Panc1 (cell line): ENCODE measurements around the gene THG1L. TPM values are rescaled to one million over a fixed set of nuclear protein-coding genes. Genes with fewer than 3 reads are reported as not detected.

ENCODE experiments used
- ATAC-seq: fragments of 200-7000 bp; cut with Tn5 transposase; 2 replicates; pipeline ENCODE4 v1.9.1; 2020; ENCODE audit warnings: mild to moderate bottlenecking, moderate library complexity
- BruUV-seq: library from RNA; stranded (reverse); fragments of 400-500 nt; replicated peaks from 2 replicates; lab custom pipeline; 2021; lab: Mats Ljungman, UMichigan
- CTCF ChIA-PET: fragments of 300-600 bp; sonication (Branson Sonifier 250); formaldehyde crosslinking; loops from one replicate; lab custom pipeline; 2022; ENCODE audit warnings: antibody characterized with exemption; lab: Charles Lee
- POLR2A ChIA-PET: fragments of 300-600 bp; sonication (Branson Sonifier 250); formaldehyde crosslinking; loops from one replicate; lab custom pipeline; 2022; ENCODE audit warnings: antibody characterized with exemption; lab: Charles Lee
- DNase-seq: peaks from one replicate; pipeline ENCODE4 v3.0.0-alpha.2; 2010; ENCODE audit warnings: low read depth, low spot score
- H3K27ac ChIP-seq: 2 replicates; pipeline ENCODE4 v1.5.1; 2011; ENCODE audit warnings: mild to moderate bottlenecking, low read length, inconsistent platforms
- H3K27me3 ChIP-seq: fragments of 200-500 bp; sonication (Bioruptor generic); 2 replicates; pipeline ENCODE4 v1.6.0; 2014; ENCODE audit warnings: low read length, inconsistent platforms; ENCODE audit not compliant: control insufficient read depth, insufficient read depth
- H3K36me3 ChIP-seq: fragments of 200-500 bp; sonication (Bioruptor generic); 2 replicates; pipeline ENCODE4 v1.5.1; 2014; ENCODE audit warnings: inconsistent platforms, mild to moderate bottlenecking, low read length, moderate library complexity; ENCODE audit not compliant: control insufficient read depth, insufficient read depth
- H3K4me1 ChIP-seq: 2 replicates; pipeline ENCODE4 v1.5.1; 2011; ENCODE audit warnings: inconsistent platforms, mild to moderate bottlenecking, low read length, moderate library complexity; ENCODE audit not compliant: control insufficient read depth, insufficient read depth
- H3K4me3 ChIP-seq, 2 experiments: 2 replicates each; pipeline ENCODE4 v1.5.1; 2011 to 2012; ENCODE audit warnings: low read depth in 2 of 2, low read length in 2 of 2, mild to moderate bottlenecking in 2 of 2, inconsistent platforms in 1 of 2, moderate library complexity in 1 of 2
- H3K9me3 ChIP-seq: fragments of 200-500 bp; sonication (Bioruptor generic); 2 replicates; pipeline ENCODE4 v1.5.1; 2014; ENCODE audit warnings: low read depth, mild to moderate bottlenecking, inconsistent platforms, low read length, moderate library complexity; ENCODE audit not compliant: control insufficient read depth, insufficient read depth
- CTCF ChIP-seq: fragments of 450-650 bp; IDR thresholded peaks from 2 replicates; pipeline ENCODE4 v1.5.1; 2017; ENCODE audit warnings: mild to moderate bottlenecking
- POLR2AphosphoS5 ChIP-seq: IDR thresholded peaks from 2 replicates; pipeline ENCODE4 v1.6.1; 2012; ENCODE audit warnings: mild to moderate bottlenecking, low read depth, low read length, moderate library complexity
- SIN3A ChIP-seq: IDR thresholded peaks from 2 replicates; pipeline ENCODE4 v1.6.1; 2012; ENCODE audit warnings: low read depth, mild to moderate bottlenecking, low read length, moderate library complexity, borderline replicate concordance; ENCODE audit not compliant: insufficient read depth
- TCF7L2 ChIP-seq: IDR thresholded peaks from 2 replicates; pipeline ENCODE4 v1.6.1; 2011; ENCODE audit warnings: mild to moderate bottlenecking, low read depth, low read length, inconsistent platforms
- in situ Hi-C: cut with HindIII; loops from 2 replicates; pipeline ENCODE4 v1.10.0; 2016; ENCODE audit warnings: low sequenced_read_pairs, low pct_unique_long_range_greater_than_20kb
- intact Hi-C: fragments of 100-400 bp; cut with micrococcal nuclease; formaldehyde crosslinking; loops from one replicate; pipeline ENCODE4 v1.10.0; 2022; ENCODE audit not compliant: unreplicated experiment
- total RNA-seq: library from RNA; stranded (reverse); gene quantifications from one replicate; pipeline ENCODE4 v1.2.1, GENCODE V29; 2021; ENCODE audit not compliant: unreplicated experiment
- TF ChIP-seq, protein P1 (sequence below), 2 experiments: IDR thresholded peaks; 2 replicates each; pipeline ENCODE4 v1.6.1; 2011 to 2012; ENCODE audit warnings: low read depth in 2 of 2, control low read depth in 1 of 2, low read length in 1 of 2, mild to moderate bottlenecking in 1 of 2, moderate library complexity in 1 of 2; ENCODE audit not compliant: insufficient read depth in 1 of 2

Gene THG1L
- total RNA-seq, 1 experiment from 2014 or later = 15.4 TPM

- Histone ChIP-seq H3K4me1 (peaks cover 6% of the 10 kb centered on the region; the same call in 1 of the 2 replicates), H3K9me3 (no peaks in the 10 kb centered on the region), H3K27me3 (no peaks in the 10 kb centered on the region), H3K4me3 (no peak overlapping the region), H3K36me3 (no peaks in the 10 kb centered on the region), H3K27ac (no peak overlapping the region)
- BruUV-seq = no TSS peak
- intact Hi-C loops = loop anchor here (10.0 kb wide), 1 partner anchor 604 kb away; the partner anchor contains the start of gene MED7
- DNase-seq = no peak
- POLR2A ChIA-PET = interaction anchor here (0.6 kb wide), 1 partner anchor 1207 kb away, joined by 8 read pairs; no protein-coding TSS in a partner anchor
- no peak for ATAC-seq
- TF ChIP-seq, protein P1, sequence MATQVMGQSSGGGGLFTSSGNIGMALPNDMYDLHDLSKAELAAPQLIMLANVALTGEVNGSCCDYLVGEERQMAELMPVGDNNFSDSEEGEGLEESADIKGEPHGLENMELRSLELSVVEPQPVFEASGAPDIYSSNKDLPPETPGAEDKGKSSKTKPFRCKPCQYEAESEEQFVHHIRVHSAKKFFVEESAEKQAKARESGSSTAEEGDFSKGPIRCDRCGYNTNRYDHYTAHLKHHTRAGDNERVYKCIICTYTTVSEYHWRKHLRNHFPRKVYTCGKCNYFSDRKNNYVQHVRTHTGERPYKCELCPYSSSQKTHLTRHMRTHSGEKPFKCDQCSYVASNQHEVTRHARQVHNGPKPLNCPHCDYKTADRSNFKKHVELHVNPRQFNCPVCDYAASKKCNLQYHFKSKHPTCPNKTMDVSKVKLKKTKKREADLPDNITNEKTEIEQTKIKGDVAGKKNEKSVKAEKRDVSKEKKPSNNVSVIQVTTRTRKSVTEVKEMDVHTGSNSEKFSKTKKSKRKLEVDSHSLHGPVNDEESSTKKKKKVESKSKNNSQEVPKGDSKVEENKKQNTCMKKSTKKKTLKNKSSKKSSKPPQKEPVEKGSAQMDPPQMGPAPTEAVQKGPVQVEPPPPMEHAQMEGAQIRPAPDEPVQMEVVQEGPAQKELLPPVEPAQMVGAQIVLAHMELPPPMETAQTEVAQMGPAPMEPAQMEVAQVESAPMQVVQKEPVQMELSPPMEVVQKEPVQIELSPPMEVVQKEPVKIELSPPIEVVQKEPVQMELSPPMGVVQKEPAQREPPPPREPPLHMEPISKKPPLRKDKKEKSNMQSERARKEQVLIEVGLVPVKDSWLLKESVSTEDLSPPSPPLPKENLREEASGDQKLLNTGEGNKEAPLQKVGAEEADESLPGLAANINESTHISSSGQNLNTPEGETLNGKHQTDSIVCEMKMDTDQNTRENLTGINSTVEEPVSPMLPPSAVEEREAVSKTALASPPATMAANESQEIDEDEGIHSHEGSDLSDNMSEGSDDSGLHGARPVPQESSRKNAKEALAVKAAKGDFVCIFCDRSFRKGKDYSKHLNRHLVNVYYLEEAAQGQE (IDR thresholded peaks at IDR 0.05; ENCODE audit: insufficient read depth in 1 of 2, low read depth in 2 of 2, low read length in 1 of 2) = no peak
- TF ChIP-seq SIN3A (no peak), TCF7L2 (no peak), CTCF (no peak), POLR2AphosphoS5 (no peak)
- CTCF ChIA-PET = no interaction called here
- in situ Hi-C loops = no loop called here
These were observed 17.7 kb downstream of the THG1L start for GRCh38 chr5:157748760-157749461.

DNA sequence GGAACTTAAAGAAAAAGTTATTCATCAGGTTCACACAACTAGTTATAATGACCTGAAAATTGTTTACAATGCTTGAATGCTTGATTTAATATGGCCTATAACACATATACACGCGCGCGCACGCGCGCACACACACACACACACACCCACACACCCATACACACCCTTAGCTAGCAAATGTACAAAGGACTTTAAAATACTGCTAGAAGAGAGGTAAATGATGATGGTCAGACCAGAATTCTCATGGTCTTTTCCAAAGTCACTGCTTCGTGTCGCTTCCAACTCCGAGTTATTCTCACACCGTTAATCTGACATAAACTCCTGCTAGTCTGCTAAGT, 18.2 kb downstream of the THG1L start:
- TF ChIP-seq SIN3A = no peak
- no peak for TF ChIP-seq CTCF
- no peak for TF ChIP-seq POLR2AphosphoS5
- TF ChIP-seq, protein P1 (IDR thresholded peaks at IDR 0.05; ENCODE audit: insufficient read depth in 1 of 2, low read depth in 2 of 2, low read length in 1 of 2) = no peak
- TF ChIP-seq TCF7L2 = no peak
- intact Hi-C loops = loop anchor here (10.0 kb wide), 1 partner anchor 605 kb away; the partner anchor contains the start of gene MED7
- BruUV-seq = no TSS peak
- peaks cover 4% of the 10 kb centered on the region; the same call in 1 of the 2 replicates for H3K4me1 ChIP-seq
- CTCF ChIA-PET = no interaction called here
- no peak overlapping the region for H3K27ac ChIP-seq
- DNase-seq (no peak), ATAC-seq (no peak)
- H3K4me3 ChIP-seq = no peak overlapping the region
- H3K36me3 ChIP-seq = no peaks in the 10 kb centered on the region
- no peaks in the 10 kb centered on the region for H3K27me3 ChIP-seq
- in situ Hi-C loops = no loop called here
- POLR2A ChIA-PET = no interaction called here
- no peaks in the 10 kb centered on the region for H3K9me3 ChIP-seq
